ENCODE measurements around the gene ESRRG. TPM values are rescaled to one million over a fixed set of nuclear protein-coding genes. Genes with fewer than 3 reads are reported as not detected.

Gene ESRRG
- total RNA-seq, 1 experiment from 2014 or later, result 0.44 TPM

DNA sequence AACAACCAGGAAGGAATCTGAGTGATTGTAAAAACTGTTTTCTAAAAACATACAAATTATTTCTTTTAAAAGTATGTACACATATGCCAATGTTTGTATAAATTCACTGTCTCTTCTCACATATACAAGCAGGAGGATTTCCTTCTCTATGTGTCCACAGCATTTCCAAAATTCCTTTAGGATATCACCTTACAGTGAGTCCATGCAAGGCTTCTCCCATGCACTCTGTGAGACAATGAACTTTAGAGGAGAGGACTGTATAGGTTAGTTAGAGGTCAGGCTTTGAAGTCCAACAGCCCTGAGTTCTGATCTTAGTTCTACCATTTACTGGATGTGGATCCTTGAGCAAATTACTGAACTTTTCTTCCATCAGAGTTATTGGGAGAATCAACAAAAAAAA, 265.9 kb downstream of the ESRRG start:
- no peaks in the 10 kb centered on the region for H3K36me3 Mint-ChIP-seq (ENCODE audit: insufficient read depth in 1 of 3, low read depth in 3 of 3)

More for the DNA sequence above, 265.9 kb downstream of the ESRRG start:
- H2AFZ ChIP-seq (ENCODE audit: low read length), result no peak overlapping the region
- H4K20me1 ChIP-seq (ENCODE audit: control insufficient read depth, insufficient read depth, insufficient read length), result no peaks in the 10 kb centered on the region
- no peak overlapping the region for H3K4me3 Mint-ChIP-seq
- H2BK15ac ChIP-seq (ENCODE audit: low read depth, low read length), result no peak overlapping the region
- no peak overlapping the region for H3K14ac ChIP-seq (ENCODE audit: insufficient read depth, low read length)
- H3K4me1 Mint-ChIP-seq, result peaks cover 10 to 12% of the 10 kb centered on the region in 2 experiments
- no peaks in the 10 kb centered on the region for H3K27me3 Mint-ChIP-seq (ENCODE audit: low read depth)
- no peak overlapping the region for H4K8ac ChIP-seq (replicated peaks; ENCODE audit: insufficient read length, low read depth, low read length)
- DNase-seq, result no peak
- no peak overlapping the region for H3K27ac Mint-ChIP-seq
- H3K23ac ChIP-seq (ENCODE audit: insufficient read length, low read depth, low read length), result no peak overlapping the region
- no peak overlapping the region for H3K27ac ChIP-seq (ENCODE audit: insufficient read length, low read depth, low read length)
- H3K4me2 ChIP-seq (ENCODE audit: insufficient read depth, insufficient read length, low read length), result no peak overlapping the region
- no peaks in the 10 kb centered on the region for H3K9me3 ChIP-seq (ENCODE audit: control insufficient read depth, low read depth, low read length)
- no peak for TF ChIP-seq CTCF (conservative IDR thresholded peaks at IDR 0.05)
- H3K79me2 ChIP-seq (ENCODE audit: insufficient read depth, low read length), result no peaks in the 10 kb centered on the region
- H3K9ac ChIP-seq (ENCODE audit: extremely low read depth, insufficient read length, low read length), result no peak overlapping the region
- no peak overlapping the region for H2BK20ac ChIP-seq (ENCODE audit: low read depth, low read length, poor library complexity, severe bottlenecking)
- H2BK12ac ChIP-seq (ENCODE audit: insufficient read length, low read depth, low read length), result no peak overlapping the region
- H3K56ac ChIP-seq (ENCODE audit: insufficient read length, low read depth, low read length), result no peak overlapping the region
- H3K4ac ChIP-seq (ENCODE audit: low read depth, low read length), result no peak overlapping the region
- H3T11ph ChIP-seq (ENCODE audit: low read length), result no peak overlapping the region
- no peak overlapping the region for H2AK5ac ChIP-seq (ENCODE audit: insufficient read length, low read length)
- H3K79me1 ChIP-seq (ENCODE audit: insufficient read depth, low read depth, low read length, poor library complexity, severe bottlenecking), result no peaks in the 10 kb centered on the region
- H4K5ac ChIP-seq (ENCODE audit: insufficient read length, low read depth, low read length), result no peak overlapping the region
- H3K18ac ChIP-seq (ENCODE audit: insufficient read length, low read depth, low read length), result no peak overlapping the region
- H4K91ac ChIP-seq (ENCODE audit: insufficient read length, low read depth, low read length), result no peak overlapping the region
- no peaks in the 10 kb centered on the region for H3K23me2 ChIP-seq (ENCODE audit: insufficient read length, low read depth, low read length, poor library complexity, severe bottlenecking)
- peaks cover 4% of the 10 kb centered on the region; the same call in 1 of the 2 replicates for H3K4me1 ChIP-seq (ENCODE audit: insufficient read depth, low read length)
- no peaks in the 10 kb centered on the region for H3K27me3 ChIP-seq (ENCODE audit: insufficient read depth, low read length)
- H2BK120ac ChIP-seq (ENCODE audit: low read depth, low read length, poor library complexity, severe bottlenecking), result no peak overlapping the region
- H2BK5ac ChIP-seq (ENCODE audit: insufficient read length, low read length), result no peak overlapping the region
- no peaks in the 10 kb centered on the region for H3K9me3 Mint-ChIP-seq

Measured in H9 (cell line).